WTC11 (cell line): ENCODE measurements around the gene CRAMP1. TPM values are rescaled to one million over a fixed set of nuclear protein-coding genes. Genes with fewer than 3 reads are reported as not detected.
A peak's percentile ranks its signal among the peaks of the same experiment; 100 is the strongest.

ENCODE experiments used
- ATAC-seq: fragments of 200-7000 bp; cut with Tn5 transposase; 2 replicates; pipeline ENCODE4 v1.10.0; 2021; ENCODE audit warnings: mild to moderate bottlenecking, moderate library complexity
- Bru-seq: library from RNA; stranded (reverse); fragments of 400-500 nt; gene quantifications from one replicate; lab custom pipeline; 2021; lab: Mats Ljungman, UMichigan
- CTCF ChIA-PET: fragments of 300-600 bp; sonication (Branson Sonifier 250); formaldehyde crosslinking; loops from one replicate; lab custom pipeline; 2021; ENCODE audit warnings: antibody characterized with exemption; lab: Charles Lee
- POLR2A ChIA-PET: fragments of 350-600 bp; sonication (Branson Sonifier 250); formaldehyde crosslinking; loops from one replicate; lab custom pipeline; 2021; ENCODE audit warnings: antibody characterized with exemption; lab: Charles Lee
- DNase-seq: peaks from one replicate; pipeline ENCODE4 v3.0.0; 2021; ENCODE audit warnings: low spot score
- H3K27ac Mint-ChIP-seq: 2 replicates; pipeline ENCODE4 v1.8.0; 2021; ENCODE audit warnings: mixed read lengths
- H3K27me3 Mint-ChIP-seq: 2 replicates; pipeline ENCODE4 v1.8.0; 2021; ENCODE audit warnings: low read depth, mild to moderate bottlenecking, moderate library complexity, mixed read lengths
- H3K36me3 Mint-ChIP-seq: 2 replicates; pipeline ENCODE4 v1.8.0; 2021; ENCODE audit warnings: mixed read lengths
- H3K4me1 Mint-ChIP-seq: 2 replicates; pipeline ENCODE4 v1.8.0; 2022; ENCODE audit warnings: mixed read lengths
- H3K4me3 Mint-ChIP-seq: 2 replicates; pipeline ENCODE4 v1.8.0; 2021; ENCODE audit warnings: mild to moderate bottlenecking, moderate library complexity, mixed read lengths
- H3K9me3 Mint-ChIP-seq: 2 replicates; pipeline ENCODE4 v1.8.0; 2021; ENCODE audit warnings: mixed read lengths
- CREM ChIP-seq: sonication (generic); formaldehyde crosslinking; IDR thresholded peaks from 2 replicates; pipeline ENCODE4 v1.8.1; 2022; ENCODE audit warnings: mild to moderate bottlenecking, missing genetic modification reagents, moderate library complexity
- GTF2I ChIP-seq: fragments of 250-450 bp; sonication (Bioruptor Pico); conservative IDR thresholded peaks from 2 replicates; pipeline ENCODE4 v1.4.0; 2021; ENCODE audit warnings: mild to moderate bottlenecking
- HMGA2 ChIP-seq: fragments of 250-450 bp; sonication (Bioruptor Pico); IDR thresholded peaks from 2 replicates; pipeline ENCODE4 v1.4.0; 2021; ENCODE audit warnings: mild to moderate bottlenecking, moderate library complexity
- IRF2 ChIP-seq: sonication (generic); formaldehyde crosslinking; IDR thresholded peaks from 2 replicates; pipeline ENCODE4 v1.8.0; 2022; ENCODE audit warnings: low read depth, missing genetic modification reagents, borderline replicate concordance
- NFE2L1 ChIP-seq: sonication (generic); formaldehyde crosslinking; IDR thresholded peaks from 2 replicates; pipeline ENCODE4 v1.8.1; 2023; ENCODE audit warnings: missing genetic modification reagents
- NR2C2 ChIP-seq: sonication (generic); formaldehyde crosslinking; IDR thresholded peaks from 2 replicates; pipeline ENCODE4 v1.8.0; 2022; ENCODE audit warnings: mild to moderate bottlenecking, missing genetic modification reagents
- NR3C1 ChIP-seq: sonication (generic); formaldehyde crosslinking; conservative IDR thresholded peaks from 2 replicates; pipeline ENCODE4 v1.8.1; 2023; ENCODE audit warnings: low read depth, mild to moderate bottlenecking, missing genetic modification reagents
- SP1 ChIP-seq: sonication (generic); formaldehyde crosslinking; conservative IDR thresholded peaks from 2 replicates; pipeline ENCODE4 v1.8.1; 2022; ENCODE audit warnings: missing genetic modification reagents
- ZNF121 ChIP-seq: sonication (generic); formaldehyde crosslinking; IDR thresholded peaks from 2 replicates; pipeline ENCODE4 v1.8.0; 2023; ENCODE audit warnings: missing genetic modification reagents
- ZNF138 ChIP-seq: sonication (generic); formaldehyde crosslinking; conservative IDR thresholded peaks from 2 replicates; pipeline ENCODE4 v1.8.1; 2022; ENCODE audit warnings: mild to moderate bottlenecking, moderate library complexity, missing genetic modification reagents
- long read RNA-seq, 3 experiments: library from RNA in 1 of 3; library from capped mRNA in 1 of 3; library from polyadenylated mRNA in 1 of 3; unstranded in 2 of 3; stranded (forward) in 1 of 3; transcript quantifications; one replicate each; pipeline ENCODE4 v2.0.0, GENCODE V29; 2021
- total RNA-seq: library from RNA; stranded (reverse); gene quantifications from 3 replicates; pipeline ENCODE4 v1.2.3, GENCODE V29; 2021
- TF ChIP-seq, protein P1 (sequence below): fragments of 200-600 bp; IDR thresholded peaks from 2 replicates; pipeline ENCODE4 v1.8.0; 2022; ENCODE audit warnings: antibody characterized with exemption
- TF ChIP-seq, protein P2 (sequence below): sonication (generic); formaldehyde crosslinking; IDR thresholded peaks from 2 replicates; pipeline ENCODE4 v1.8.1; 2022; ENCODE audit warnings: mild to moderate bottlenecking, moderate library complexity, missing genetic modification reagents
- TF ChIP-seq, protein P3 (sequence below): sonication (generic); formaldehyde crosslinking; IDR thresholded peaks from 2 replicates; pipeline ENCODE4 v1.8.0; 2023; ENCODE audit warnings: mild to moderate bottlenecking, missing genetic modification reagents
- TF ChIP-seq, protein P4 (sequence below): sonication (generic); formaldehyde crosslinking; IDR thresholded peaks from 2 replicates; pipeline ENCODE4 v1.8.1; 2023; ENCODE audit warnings: mild to moderate bottlenecking, missing genetic modification reagents, borderline replicate concordance

CRAMP1 gene, protein sequence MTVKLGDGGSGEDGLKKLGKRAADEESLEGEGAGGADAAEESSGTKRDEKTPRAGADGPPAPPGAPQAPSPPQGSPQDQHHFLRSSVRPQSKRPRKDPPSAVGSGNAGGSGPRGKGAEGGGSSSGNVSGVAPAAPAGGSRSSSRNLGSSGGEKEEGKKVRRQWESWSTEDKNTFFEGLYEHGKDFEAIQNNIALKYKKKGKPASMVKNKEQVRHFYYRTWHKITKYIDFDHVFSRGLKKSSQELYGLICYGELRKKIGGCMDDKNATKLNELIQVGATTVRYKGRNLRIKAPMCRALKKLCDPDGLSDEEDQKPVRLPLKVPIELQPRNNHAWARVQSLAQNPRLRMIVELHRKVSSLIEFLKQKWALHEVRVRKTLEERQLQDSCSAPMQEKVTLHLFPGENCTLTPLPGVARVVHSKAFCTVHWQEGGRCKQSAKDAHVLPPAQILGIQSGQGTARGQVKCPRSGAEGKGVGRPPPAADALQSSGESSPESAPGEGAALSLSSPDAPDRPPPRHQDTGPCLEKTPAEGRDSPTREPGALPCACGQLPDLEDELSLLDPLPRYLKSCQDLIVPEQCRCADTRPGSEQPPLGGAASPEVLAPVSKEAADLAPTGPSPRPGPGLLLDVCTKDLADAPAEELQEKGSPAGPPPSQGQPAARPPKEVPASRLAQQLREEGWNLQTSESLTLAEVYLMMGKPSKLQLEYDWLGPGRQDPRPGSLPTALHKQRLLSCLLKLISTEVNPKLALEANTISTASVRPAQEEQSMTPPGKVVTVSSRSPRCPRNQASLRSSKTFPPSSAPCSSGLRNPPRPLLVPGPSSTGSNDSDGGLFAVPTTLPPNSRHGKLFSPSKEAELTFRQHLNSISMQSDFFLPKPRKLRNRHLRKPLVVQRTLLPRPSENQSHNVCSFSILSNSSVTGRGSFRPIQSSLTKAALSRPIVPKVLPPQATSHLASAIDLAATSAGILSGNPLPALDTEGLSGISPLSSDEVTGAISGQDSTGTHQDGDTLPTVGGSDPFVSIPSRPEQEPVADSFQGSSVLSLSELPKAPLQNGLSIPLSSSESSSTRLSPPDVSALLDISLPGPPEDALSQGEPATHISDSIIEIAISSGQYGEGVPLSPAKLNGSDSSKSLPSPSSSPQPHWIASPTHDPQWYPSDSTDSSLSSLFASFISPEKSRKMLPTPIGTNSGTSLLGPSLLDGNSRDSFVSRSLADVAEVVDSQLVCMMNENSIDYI (N-terminal part only)
- total RNA-seq, result 24.0 to 27.4 TPM (median 25.9 TPM) in 3 replicates
- percentile 68 among the genes with signal in this experiment for Bru-seq, nascent RNA
- long read RNA-seq, experiment 1, full-length matches to known transcripts, result 3 of 31 reads
- long read RNA-seq, experiment 1, partial matches to known transcripts, result 10 of 31 reads
- long read RNA-seq, experiment 1, other reads (novel, unspliced or antisense), result 18 of 31 reads
- long read RNA-seq, experiment 2, partial matches to known transcripts, result 14 of 18 reads
- long read RNA-seq, experiment 2, other reads (novel, unspliced or antisense), result 3 of 18 reads
- long read RNA-seq, experiment 3, result 0 reads

DNA sequence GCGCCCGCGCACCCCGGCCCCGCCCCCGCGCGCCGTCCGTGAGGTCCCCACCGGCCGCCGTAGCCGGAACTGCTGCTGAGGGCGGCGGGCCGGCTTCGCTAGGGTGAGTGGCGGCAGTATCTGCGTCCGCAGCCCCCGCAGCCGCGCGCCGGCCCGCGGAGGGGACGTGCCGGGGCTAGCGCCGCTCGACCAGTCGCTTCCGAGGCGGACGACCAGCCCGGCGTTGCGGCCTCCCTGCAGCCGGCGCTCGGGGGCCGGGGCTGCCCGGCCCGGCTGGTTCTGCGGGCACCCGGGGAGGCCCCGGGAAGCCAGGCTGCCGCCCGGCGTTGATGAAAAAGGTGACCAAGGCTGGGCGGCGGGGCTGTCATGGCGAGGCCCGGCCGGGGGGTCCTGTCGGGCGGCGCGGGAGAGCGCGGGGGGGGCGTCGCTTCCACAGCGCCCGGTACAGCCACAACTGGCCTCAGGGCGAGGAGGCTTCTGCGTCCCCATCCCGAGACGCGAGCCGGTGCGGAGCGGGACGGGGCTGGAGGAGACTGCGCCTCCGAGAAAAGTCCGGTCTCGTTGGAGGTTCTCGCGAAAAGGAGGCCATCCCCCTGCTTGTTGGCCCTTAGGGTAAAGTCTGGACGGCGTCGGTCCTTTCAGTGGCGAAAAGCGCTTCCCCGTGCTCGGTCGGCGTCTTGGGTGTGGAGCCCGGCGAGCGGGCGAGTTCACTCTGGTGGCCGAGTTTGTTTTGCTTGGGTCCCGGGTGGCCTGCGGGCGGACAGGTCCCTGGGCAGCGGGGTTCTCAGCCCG, at the start of gene CRAMP1:
Gene CRAMP1 (plus strand): TSS at position 41 of the 792 bp plus-strand sequence. CDS start 2,280 bp downstream, outside the sequence.
- peak within 1 kb of the TSS; percentile 91 for H3K4me3 Mint-ChIP-seq
- H3K4me1 Mint-ChIP-seq, result peaks cover 27% of the 10 kb centered on the region
- ChIA-PET CTCF (interaction anchor here (1.0 to 3.7 kb wide), 2 partner anchors 94 to 111 kb away, joined by 3 to 24 read pairs; partner anchors contain the start of gene MAPK8IP3), POLR2A (no interaction called here)
- TF ChIP-seq CREM, result 0 out of 2 replicates have a peak, but pooled peaks have one; percentile 0
- TF ChIP-seq NR3C1 (CRISPR knock-in tag), result no peak
- TF ChIP-seq ZNF138 (CRISPR knock-in tag), result no peak
- no peak for TF ChIP-seq NR2C2 (CRISPR knock-in tag)
- no peak for TF ChIP-seq GTF2I (CRISPR knock-in tag)
- TF ChIP-seq IRF2, result no peak
- TF ChIP-seq, protein P1, sequence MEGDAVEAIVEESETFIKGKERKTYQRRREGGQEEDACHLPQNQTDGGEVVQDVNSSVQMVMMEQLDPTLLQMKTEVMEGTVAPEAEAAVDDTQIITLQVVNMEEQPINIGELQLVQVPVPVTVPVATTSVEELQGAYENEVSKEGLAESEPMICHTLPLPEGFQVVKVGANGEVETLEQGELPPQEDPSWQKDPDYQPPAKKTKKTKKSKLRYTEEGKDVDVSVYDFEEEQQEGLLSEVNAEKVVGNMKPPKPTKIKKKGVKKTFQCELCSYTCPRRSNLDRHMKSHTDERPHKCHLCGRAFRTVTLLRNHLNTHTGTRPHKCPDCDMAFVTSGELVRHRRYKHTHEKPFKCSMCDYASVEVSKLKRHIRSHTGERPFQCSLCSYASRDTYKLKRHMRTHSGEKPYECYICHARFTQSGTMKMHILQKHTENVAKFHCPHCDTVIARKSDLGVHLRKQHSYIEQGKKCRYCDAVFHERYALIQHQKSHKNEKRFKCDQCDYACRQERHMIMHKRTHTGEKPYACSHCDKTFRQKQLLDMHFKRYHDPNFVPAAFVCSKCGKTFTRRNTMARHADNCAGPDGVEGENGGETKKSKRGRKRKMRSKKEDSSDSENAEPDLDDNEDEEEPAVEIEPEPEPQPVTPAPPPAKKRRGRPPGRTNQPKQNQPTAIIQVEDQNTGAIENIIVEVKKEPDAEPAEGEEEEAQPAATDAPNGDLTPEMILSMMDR, result no peak
- TF ChIP-seq, protein P2, sequence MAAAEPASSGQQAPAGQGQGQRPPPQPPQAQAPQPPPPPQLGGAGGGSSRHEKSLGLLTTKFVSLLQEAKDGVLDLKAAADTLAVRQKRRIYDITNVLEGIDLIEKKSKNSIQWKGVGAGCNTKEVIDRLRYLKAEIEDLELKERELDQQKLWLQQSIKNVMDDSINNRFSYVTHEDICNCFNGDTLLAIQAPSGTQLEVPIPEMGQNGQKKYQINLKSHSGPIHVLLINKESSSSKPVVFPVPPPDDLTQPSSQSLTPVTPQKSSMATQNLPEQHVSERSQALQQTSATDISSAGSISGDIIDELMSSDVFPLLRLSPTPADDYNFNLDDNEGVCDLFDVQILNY, result no peak
- TF ChIP-seq SP1 (CRISPR knock-in tag), result peak; percentile 17; the same call in 1 of the 2 replicates
- TF ChIP-seq HMGA2, result no peak
- TF ChIP-seq, protein P3, sequence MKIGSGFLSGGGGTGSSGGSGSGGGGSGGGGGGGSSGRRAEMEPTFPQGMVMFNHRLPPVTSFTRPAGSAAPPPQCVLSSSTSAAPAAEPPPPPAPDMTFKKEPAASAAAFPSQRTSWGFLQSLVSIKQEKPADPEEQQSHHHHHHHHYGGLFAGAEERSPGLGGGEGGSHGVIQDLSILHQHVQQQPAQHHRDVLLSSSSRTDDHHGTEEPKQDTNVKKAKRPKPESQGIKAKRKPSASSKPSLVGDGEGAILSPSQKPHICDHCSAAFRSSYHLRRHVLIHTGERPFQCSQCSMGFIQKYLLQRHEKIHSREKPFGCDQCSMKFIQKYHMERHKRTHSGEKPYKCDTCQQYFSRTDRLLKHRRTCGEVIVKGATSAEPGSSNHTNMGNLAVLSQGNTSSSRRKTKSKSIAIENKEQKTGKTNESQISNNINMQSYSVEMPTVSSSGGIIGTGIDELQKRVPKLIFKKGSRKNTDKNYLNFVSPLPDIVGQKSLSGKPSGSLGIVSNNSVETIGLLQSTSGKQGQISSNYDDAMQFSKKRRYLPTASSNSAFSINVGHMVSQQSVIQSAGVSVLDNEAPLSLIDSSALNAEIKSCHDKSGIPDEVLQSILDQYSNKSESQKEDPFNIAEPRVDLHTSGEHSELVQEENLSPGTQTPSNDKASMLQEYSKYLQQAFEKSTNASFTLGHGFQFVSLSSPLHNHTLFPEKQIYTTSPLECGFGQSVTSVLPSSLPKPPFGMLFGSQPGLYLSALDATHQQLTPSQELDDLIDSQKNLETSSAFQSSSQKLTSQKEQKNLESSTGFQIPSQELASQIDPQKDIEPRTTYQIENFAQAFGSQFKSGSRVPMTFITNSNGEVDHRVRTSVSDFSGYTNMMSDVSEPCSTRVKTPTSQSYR, result no peak
- TF ChIP-seq, protein P4, sequence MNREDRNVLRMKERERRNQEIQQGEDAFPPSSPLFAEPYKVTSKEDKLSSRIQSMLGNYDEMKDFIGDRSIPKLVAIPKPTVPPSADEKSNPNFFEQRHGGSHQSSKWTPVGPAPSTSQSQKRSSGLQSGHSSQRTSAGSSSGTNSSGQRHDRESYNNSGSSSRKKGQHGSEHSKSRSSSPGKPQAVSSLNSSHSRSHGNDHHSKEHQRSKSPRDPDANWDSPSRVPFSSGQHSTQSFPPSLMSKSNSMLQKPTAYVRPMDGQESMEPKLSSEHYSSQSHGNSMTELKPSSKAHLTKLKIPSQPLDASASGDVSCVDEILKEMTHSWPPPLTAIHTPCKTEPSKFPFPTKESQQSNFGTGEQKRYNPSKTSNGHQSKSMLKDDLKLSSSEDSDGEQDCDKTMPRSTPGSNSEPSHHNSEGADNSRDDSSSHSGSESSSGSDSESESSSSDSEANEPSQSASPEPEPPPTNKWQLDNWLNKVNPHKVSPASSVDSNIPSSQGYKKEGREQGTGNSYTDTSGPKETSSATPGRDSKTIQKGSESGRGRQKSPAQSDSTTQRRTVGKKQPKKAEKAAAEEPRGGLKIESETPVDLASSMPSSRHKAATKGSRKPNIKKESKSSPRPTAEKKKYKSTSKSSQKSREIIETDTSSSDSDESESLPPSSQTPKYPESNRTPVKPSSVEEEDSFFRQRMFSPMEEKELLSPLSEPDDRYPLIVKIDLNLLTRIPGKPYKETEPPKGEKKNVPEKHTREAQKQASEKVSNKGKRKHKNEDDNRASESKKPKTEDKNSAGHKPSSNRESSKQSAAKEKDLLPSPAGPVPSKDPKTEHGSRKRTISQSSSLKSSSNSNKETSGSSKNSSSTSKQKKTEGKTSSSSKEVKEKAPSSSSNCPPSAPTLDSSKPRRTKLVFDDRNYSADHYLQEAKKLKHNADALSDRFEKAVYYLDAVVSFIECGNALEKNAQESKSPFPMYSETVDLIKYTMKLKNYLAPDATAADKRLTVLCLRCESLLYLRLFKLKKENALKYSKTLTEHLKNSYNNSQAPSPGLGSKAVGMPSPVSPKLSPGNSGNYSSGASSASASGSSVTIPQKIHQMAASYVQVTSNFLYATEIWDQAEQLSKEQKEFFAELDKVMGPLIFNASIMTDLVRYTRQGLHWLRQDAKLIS (CRISPR knock-in tag), result no peak
- TF ChIP-seq NFE2L1 (CRISPR knock-in tag), result no peak
- TF ChIP-seq ZNF121 (CRISPR knock-in tag), result no peak
- peaks cover 23% of the 10 kb centered on the region for H3K27me3 Mint-ChIP-seq
- DNase-seq (peak; percentile 22), ATAC-seq (no peak)
- H3K9me3 Mint-ChIP-seq, result peaks cover 3% of the 10 kb centered on the region; the same call in 1 of the 2 replicates
- peak within 1 kb of the TSS; percentile 100 for H3K27ac Mint-ChIP-seq
- peaks cover 12% of the 10 kb centered on the region for H3K36me3 Mint-ChIP-seq
